ENCODE measurements around the gene SNTB2.

- TF ChIP-seq TAF1 (IDR thresholded peaks at IDR 0.05; ENCODE audit: borderline replicate concordance, low read depth, low read length) (no peak), POLR2A (IDR thresholded peaks at IDR 0.05; ENCODE audit: low read depth, low read length) (no peak)
Measured at GRCh38 chr16:69201787-69202186, 14.8 kb downstream of the SNTB2 start.

Data from GM12892 (cell line).